Mucosa of descending colon (tissue), 3 donors: ENCODE data around the gene PLEKHD1. TPM values are rescaled to one million over a fixed set of nuclear protein-coding genes. Genes with fewer than 3 reads are reported as not detected.
A peak's percentile ranks its signal among the peaks of the same experiment; 100 is the strongest.

Source experiments
- ATAC-seq: fragments of 200-7000 bp; cut with Tn5 transposase; one replicate; pipeline ENCODE4 v1.9.1; 2020; ENCODE audit warnings: mild to moderate bottlenecking, moderate library complexity
- DNase-seq, 3 donors: peaks; one replicate each; pipeline ENCODE4 v3.0.0-alpha.2; 2020
- H3K36me3 ChIP-seq: fragments of 200-600 bp; one replicate; pipeline ENCODE4 v1.8.0; 2021; ENCODE audit warnings: low read depth, mild to moderate bottlenecking
- H3K4me1 ChIP-seq: fragments of 200-600 bp; one replicate; pipeline ENCODE4 v1.8.0; 2021; ENCODE audit warnings: low read depth, mild to moderate bottlenecking
- H3K4me3 ChIP-seq: fragments of 200-600 bp; one replicate; pipeline ENCODE4 v1.8.0; 2021; ENCODE audit warnings: mild to moderate bottlenecking
- H3K9me3 ChIP-seq: fragments of 200-600 bp; one replicate; pipeline ENCODE4 v1.8.0; 2021; ENCODE audit warnings: mild to moderate bottlenecking
- intact Hi-C, 2 donors: fragments of 100-400 bp; cut with DNase I in 1 of 2; cut with micrococcal nuclease in 1 of 2; formaldehyde crosslinking; loops; one replicate each; pipeline versions ENCODE4 v1.11.0 to v1.11.1; 2022; cut with DNase I, micrococcal nuclease
- total RNA-seq, 3 donors: library from RNA; stranded (reverse); fragmentation: NEBNext Ultra II Directional in 2 of 3; extraction: Animal tissue kit (Norgen Biotek cat#: 25700) in 2 of 3; gene quantifications; one replicate each; pipeline versions ENCODE4 v1.2.1 to v1.2.4, GENCODE V29; 2021 to 2023
- TF ChIP-seq, protein P1 (sequence below): fragments of 200-600 bp; IDR thresholded peaks from one replicate; pipeline ENCODE4 v1.8.0; 2022; ENCODE audit warnings: antibody characterized with exemption, mild to moderate bottlenecking
- donor health status: DM: no; HTN: no; CAD: no; lungs with moderate emphysema.
- donor health status: DM: no; HTN: no; CAD: no.
- donor health status: DM: no; HTN: yes; CAD: no.

The PLEKHD1 gene
- total RNA-seq, 3 donors from 2014 or later: 0.06 to 0.14 TPM; not detected in 1

DNA sequence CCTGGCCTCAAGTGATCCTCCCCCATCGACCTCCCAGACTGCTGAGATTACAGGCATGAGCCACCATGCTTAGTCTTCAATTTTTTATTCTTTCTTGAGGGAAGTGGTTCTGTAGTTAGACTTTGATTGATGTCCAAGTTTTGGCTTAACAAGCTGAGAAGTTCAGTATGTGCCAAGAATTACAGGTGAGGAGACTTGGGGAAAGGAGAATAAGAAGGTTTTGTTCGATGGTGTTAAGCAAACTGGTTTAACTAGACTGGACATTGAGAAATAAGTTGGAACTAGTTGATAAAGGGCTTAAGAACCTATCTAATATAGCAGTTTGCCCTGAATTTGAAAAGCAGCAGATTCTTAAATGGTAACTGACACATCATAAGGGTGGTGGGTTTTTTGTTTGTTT, 32.6 kb upstream of the PLEKHD1 start:
- Histone ChIP-seq H3K9me3 (no peaks in the 10 kb centered on the region), H3K36me3 (no peaks in the 10 kb centered on the region), H3K4me3 (no peak overlapping the region), H3K4me1 (no peaks in the 10 kb centered on the region)
- TF ChIP-seq, protein P1, sequence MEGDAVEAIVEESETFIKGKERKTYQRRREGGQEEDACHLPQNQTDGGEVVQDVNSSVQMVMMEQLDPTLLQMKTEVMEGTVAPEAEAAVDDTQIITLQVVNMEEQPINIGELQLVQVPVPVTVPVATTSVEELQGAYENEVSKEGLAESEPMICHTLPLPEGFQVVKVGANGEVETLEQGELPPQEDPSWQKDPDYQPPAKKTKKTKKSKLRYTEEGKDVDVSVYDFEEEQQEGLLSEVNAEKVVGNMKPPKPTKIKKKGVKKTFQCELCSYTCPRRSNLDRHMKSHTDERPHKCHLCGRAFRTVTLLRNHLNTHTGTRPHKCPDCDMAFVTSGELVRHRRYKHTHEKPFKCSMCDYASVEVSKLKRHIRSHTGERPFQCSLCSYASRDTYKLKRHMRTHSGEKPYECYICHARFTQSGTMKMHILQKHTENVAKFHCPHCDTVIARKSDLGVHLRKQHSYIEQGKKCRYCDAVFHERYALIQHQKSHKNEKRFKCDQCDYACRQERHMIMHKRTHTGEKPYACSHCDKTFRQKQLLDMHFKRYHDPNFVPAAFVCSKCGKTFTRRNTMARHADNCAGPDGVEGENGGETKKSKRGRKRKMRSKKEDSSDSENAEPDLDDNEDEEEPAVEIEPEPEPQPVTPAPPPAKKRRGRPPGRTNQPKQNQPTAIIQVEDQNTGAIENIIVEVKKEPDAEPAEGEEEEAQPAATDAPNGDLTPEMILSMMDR: no peak
- ATAC-seq (no peak), DNase-seq (no peak)
- intact Hi-C loops: no loop called here

DNA sequence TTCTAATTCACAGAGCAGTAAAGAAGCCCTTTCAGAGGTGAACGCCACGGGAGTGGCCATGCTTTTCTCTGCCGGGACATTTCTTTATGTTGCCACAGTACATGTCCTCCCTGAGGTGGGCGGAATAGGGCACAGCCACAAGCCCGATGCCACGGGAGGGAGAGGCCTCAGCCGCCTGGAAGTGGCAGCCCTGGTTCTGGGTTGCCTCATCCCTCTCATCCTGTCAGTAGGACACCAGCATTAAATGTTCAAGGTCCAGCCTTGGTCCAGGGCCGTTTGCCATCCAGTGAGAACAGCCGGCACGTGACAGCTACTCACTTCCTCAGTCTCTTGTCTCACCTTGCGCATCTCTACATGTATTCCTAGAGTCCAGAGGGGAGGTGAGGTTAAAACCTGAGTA, 26.2 kb upstream of the PLEKHD1 start:
- Histone ChIP-seq H3K4me3 (no peak overlapping the region), H3K4me1 (no peaks in the 10 kb centered on the region), H3K36me3 (no peaks in the 10 kb centered on the region), H3K9me3 (no peaks in the 10 kb centered on the region)
- TF ChIP-seq, protein P1: no peak
- intact Hi-C loops: no loop called here
- DNase-seq (no peak), ATAC-seq (no peak)

DNA sequence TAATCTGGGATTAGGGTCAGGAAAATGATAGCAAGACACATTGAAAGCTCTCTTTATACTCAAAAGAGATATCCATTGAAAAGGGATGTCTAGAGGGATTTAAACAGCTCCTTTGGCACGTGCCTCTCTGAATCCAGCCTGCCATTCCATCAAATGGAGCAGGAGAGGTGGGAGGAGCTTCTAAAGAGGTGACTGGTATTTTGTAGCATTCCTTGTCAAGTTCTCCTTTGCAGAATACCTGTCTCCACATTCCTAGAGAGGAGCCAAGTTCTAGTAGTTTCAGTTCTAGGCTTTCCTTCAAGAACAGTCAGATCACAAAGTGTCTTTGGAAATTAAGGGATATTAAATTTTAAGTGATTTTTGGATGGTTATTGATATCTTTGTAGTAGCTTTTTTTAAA, 25.4 kb upstream of the PLEKHD1 start:
- Histone ChIP-seq H3K9me3 (no peaks in the 10 kb centered on the region), H3K36me3 (no peaks in the 10 kb centered on the region), H3K4me1 (no peaks in the 10 kb centered on the region), H3K4me3 (no peak overlapping the region)
- intact Hi-C loops: no loop called here
- TF ChIP-seq, protein P1: no peak
- ATAC-seq: no peak
- DNase-seq: no peak

DNA sequence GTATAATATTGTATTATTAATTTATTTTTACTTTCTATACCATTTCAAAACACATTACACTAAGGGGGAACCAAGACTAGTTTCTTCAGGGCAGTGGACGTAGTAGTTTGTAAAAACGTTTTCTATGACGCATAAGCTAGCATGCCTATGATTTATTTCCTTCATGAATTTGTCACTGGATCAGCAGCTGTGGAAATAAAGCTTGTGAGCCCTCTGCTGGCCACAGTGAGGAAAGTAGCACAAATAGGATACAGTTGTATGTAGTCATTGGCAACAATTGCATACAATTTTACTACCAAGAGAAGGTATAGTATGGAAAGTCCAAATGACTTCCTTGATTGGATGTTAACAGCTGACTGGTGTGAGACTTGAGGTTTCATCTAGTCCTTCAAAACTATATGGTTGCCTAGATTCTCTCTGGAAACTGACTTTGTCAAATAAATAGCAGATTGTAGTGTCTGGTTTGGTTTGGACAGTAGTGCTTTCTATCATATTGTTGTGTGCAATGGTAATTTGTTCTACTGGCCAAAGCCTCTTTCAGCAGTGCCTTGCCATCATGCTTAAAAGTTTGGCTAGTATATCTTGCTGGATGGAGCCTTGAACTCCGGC, 24.3 kb upstream of the PLEKHD1 start:
- no peaks in the 10 kb centered on the region for H3K9me3 ChIP-seq
- no peaks in the 10 kb centered on the region for H3K36me3 ChIP-seq
- intact Hi-C loops: loop anchor here (10.0 kb wide), 1 partner anchor 215 kb away; no protein-coding TSS in a partner anchor
- DNase-seq (peak in 2 of 3 donors; percentile 55 to 68), ATAC-seq (peak; percentile 99)
- H3K4me1 ChIP-seq: no peaks in the 10 kb centered on the region
- no peak overlapping the region for H3K4me3 ChIP-seq
- TF ChIP-seq, protein P1: peak; percentile 42

DNA sequence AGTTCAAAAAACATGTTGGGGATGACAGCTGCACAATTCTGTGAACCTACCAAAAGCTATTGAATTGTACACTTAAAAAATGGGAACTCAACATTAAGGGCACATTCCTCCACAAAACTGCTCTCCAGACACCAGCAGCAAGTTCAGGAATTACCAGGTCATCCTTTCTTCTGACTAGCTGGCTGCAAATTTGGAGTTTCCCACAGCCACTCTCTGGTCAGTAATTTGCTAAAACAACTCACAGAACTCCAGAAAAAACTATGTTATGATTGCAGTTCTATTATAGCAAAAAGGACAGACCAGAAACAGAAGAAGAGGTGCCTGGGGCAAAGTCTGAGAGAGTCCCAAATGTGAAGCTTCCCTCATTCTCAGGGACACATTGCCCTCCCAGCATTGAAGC, 20.1 kb upstream of the PLEKHD1 start:
- intact Hi-C loops: loop anchor here (10.0 kb wide), 1 partner anchor 220 kb away; no protein-coding TSS in a partner anchor
- Histone ChIP-seq H3K9me3 (no peaks in the 10 kb centered on the region), H3K4me1 (no peaks in the 10 kb centered on the region), H3K36me3 (no peaks in the 10 kb centered on the region), H3K4me3 (no peak overlapping the region)
- ATAC-seq (no peak), DNase-seq (no peak)
- TF ChIP-seq, protein P1: no peak

DNA sequence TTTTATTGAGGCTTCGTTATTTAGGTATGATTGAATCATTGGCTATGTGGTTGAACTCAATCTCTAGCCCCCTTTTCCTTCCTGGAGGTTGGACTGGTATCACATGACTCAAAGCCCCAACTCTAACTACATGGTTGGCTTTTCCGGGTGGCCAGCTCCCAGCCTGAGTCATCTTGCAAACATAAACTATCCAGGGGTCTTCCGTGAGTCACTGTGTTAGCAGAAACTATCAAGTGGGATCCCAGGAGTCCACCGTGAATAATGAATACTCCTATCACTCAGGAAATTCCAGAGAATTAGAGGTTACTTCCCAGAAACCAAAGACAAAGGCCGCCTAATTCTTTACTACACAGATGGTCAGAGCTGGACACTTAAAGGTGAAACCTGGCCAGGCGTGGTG, 19.7 kb upstream of the PLEKHD1 start:
- intact Hi-C loops: loop anchor here (10.0 kb wide), 1 partner anchor 220 kb away; no protein-coding TSS in a partner anchor
- H3K4me1 ChIP-seq: no peaks in the 10 kb centered on the region
- no peaks in the 10 kb centered on the region for H3K9me3 ChIP-seq
- H3K36me3 ChIP-seq: no peaks in the 10 kb centered on the region
- ATAC-seq: no peak
- TF ChIP-seq, protein P1: no peak
- DNase-seq: no peak
- H3K4me3 ChIP-seq: no peak overlapping the region
